Activated naive CD8-positive, alpha-beta T cell treated with anti-CD3 and anti-CD28 coated beads, Interleukin-2, amount 10 ng/mL, durations not matched to agents 7 days and 5 days (primary cell): ENCODE measurements around the gene FAM83C. TPM values are rescaled to one million over a fixed set of nuclear protein-coding genes. Genes with fewer than 3 reads are reported as not detected.

Experiments
- ATAC-seq: fragments of 150-1000 bp; cut with Tn5 transposase; one replicate; pipeline ENCODE4 v1.10.0; 2021; ENCODE audit warnings: low read depth, moderate library complexity
- POLR2A ChIA-PET: fragments of 350-600 bp; sonication (Branson Sonifier 250); formaldehyde crosslinking; loops from one replicate; lab custom pipeline; 2021; ENCODE audit warnings: antibody characterized with exemption; lab: Charles Lee
- DNase-seq: peaks from one replicate; pipeline ENCODE4 v3.0.0; 2021
- H3K27ac Mint-ChIP-seq: one replicate; pipeline ENCODE4 v1.8.0; 2022; ENCODE audit warnings: mild to moderate bottlenecking, mixed read lengths
- H3K27me3 Mint-ChIP-seq: one replicate; pipeline ENCODE4 v1.8.0; 2022; ENCODE audit warnings: mild to moderate bottlenecking, moderate library complexity, mixed read lengths
- H3K36me3 Mint-ChIP-seq: one replicate; pipeline ENCODE4 v1.8.0; 2021; ENCODE audit warnings: mild to moderate bottlenecking, mixed read lengths
- H3K4me1 Mint-ChIP-seq: one replicate; pipeline ENCODE4 v1.8.0; 2021; ENCODE audit warnings: mixed read lengths
- H3K4me3 Mint-ChIP-seq: one replicate; pipeline ENCODE4 v1.8.0; 2022; ENCODE audit warnings: mild to moderate bottlenecking, moderate library complexity, mixed read lengths
- H3K9me3 Mint-ChIP-seq: one replicate; pipeline ENCODE4 v1.8.0; 2021; ENCODE audit warnings: mixed read lengths
- total RNA-seq, 2 experiments: library from RNA; stranded (reverse); gene quantifications; one replicate each; pipeline ENCODE4 v1.2.3, GENCODE V29; 2021

Gene FAM83C
- total RNA-seq, 2 experiments from 2014 or later = not detected

GRCh38 chr20:35314816-35315631 lies 22.8 kb upstream of the FAM83C start:
- Mint-ChIP-seq H3K27ac (peak overlapping the region; percentile 80), H3K4me3 (peak overlapping the region; percentile 43), H3K27me3 (no peaks in the 10 kb centered on the region), H3K9me3 (no peaks in the 10 kb centered on the region), H3K4me1 (peaks cover 40% of the 10 kb centered on the region), H3K36me3 (peaks cover 13% of the 10 kb centered on the region)
- DNase-seq (no peak), ATAC-seq (peak; percentile 66)
- POLR2A ChIA-PET = interaction anchor here (0.6 kb wide), 1 partner anchor 135 kb away, joined by 3 read pairs; no protein-coding TSS in a partner anchor

- Mint-ChIP-seq H3K27ac (no peak overlapping the region), H3K4me1 (peaks cover 36% of the 10 kb centered on the region), H3K9me3 (no peaks in the 10 kb centered on the region), H3K36me3 (peaks cover 14% of the 10 kb centered on the region), H3K27me3 (no peaks in the 10 kb centered on the region), H3K4me3 (no peak overlapping the region)
- DNase-seq (no peak), ATAC-seq (no peak)
- POLR2A ChIA-PET = no interaction called here
Measured at GRCh38 chr20:35312318-35312717, 20.1 kb upstream of the FAM83C start.

- DNase-seq = no peak
- H3K27me3 Mint-ChIP-seq = no peaks in the 10 kb centered on the region
- H3K36me3 Mint-ChIP-seq = peaks cover 14% of the 10 kb centered on the region
- H3K27ac Mint-ChIP-seq = no peak overlapping the region
- H3K4me3 Mint-ChIP-seq = no peak overlapping the region
- ATAC-seq = no peak
- POLR2A ChIA-PET = no interaction called here
- peaks cover 38% of the 10 kb centered on the region for H3K4me1 Mint-ChIP-seq
- no peaks in the 10 kb centered on the region for H3K9me3 Mint-ChIP-seq
Measured at GRCh38 chr20:35311822-35312221, 19.6 kb upstream of the FAM83C start.

GRCh38 chr20:35311409-35311808 lies 19.2 kb upstream of the FAM83C start:
- peaks cover 14% of the 10 kb centered on the region for H3K36me3 Mint-ChIP-seq
- H3K27me3 Mint-ChIP-seq = no peaks in the 10 kb centered on the region
- peaks cover 41% of the 10 kb centered on the region for H3K4me1 Mint-ChIP-seq
- no peak overlapping the region for H3K4me3 Mint-ChIP-seq
- POLR2A ChIA-PET = interaction anchor here (0.7 kb wide), 1 partner anchor 9 kb away, joined by 5 read pairs; no protein-coding TSS in a partner anchor
- no peaks in the 10 kb centered on the region for H3K9me3 Mint-ChIP-seq
- no peak overlapping the region for H3K27ac Mint-ChIP-seq
- DNase-seq = no peak
- ATAC-seq = no peak

GRCh38 chr20:35307666-35308653 lies 15.7 kb upstream of the FAM83C start:
- Mint-ChIP-seq H3K4me1 (peaks cover 34% of the 10 kb centered on the region), H3K27me3 (no peaks in the 10 kb centered on the region), H3K9me3 (no peaks in the 10 kb centered on the region), H3K36me3 (peaks cover 6% of the 10 kb centered on the region), H3K27ac (no peak overlapping the region), H3K4me3 (no peak overlapping the region)
- POLR2A ChIA-PET = interaction anchor here (0.5 to 1.3 kb wide), 2 partner anchors 14 to 88 kb away, joined by 3 read pairs; no protein-coding TSS in a partner anchor
- DNase-seq (no peak), ATAC-seq (no peak)

GRCh38 chr20:35306931-35307517 lies 14.8 kb upstream of the FAM83C start:
- H3K36me3 Mint-ChIP-seq = peaks cover 3% of the 10 kb centered on the region
- peaks cover 26% of the 10 kb centered on the region for H3K4me1 Mint-ChIP-seq
- POLR2A ChIA-PET = no interaction called here
- ATAC-seq (peak; percentile 41), DNase-seq (no peak)
- no peaks in the 10 kb centered on the region for H3K27me3 Mint-ChIP-seq
- no peaks in the 10 kb centered on the region for H3K9me3 Mint-ChIP-seq
- no peak overlapping the region for H3K4me3 Mint-ChIP-seq
- peak overlapping the region; percentile 44 for H3K27ac Mint-ChIP-seq

- DNase-seq (no peak), ATAC-seq (peak; percentile 83)
- Mint-ChIP-seq H3K27me3 (no peaks in the 10 kb centered on the region), H3K4me3 (no peak overlapping the region), H3K4me1 (peaks cover 22% of the 10 kb centered on the region), H3K9me3 (no peaks in the 10 kb centered on the region), H3K36me3 (peaks cover 1% of the 10 kb centered on the region), H3K27ac (peak overlapping the region; percentile 71)
- POLR2A ChIA-PET = no interaction called here
Measured at GRCh38 chr20:35305682-35306556, 13.7 kb upstream of the FAM83C start.

- Mint-ChIP-seq H3K4me1 (peaks cover 22% of the 10 kb centered on the region), H3K36me3 (peaks cover 1% of the 10 kb centered on the region), H3K9me3 (no peaks in the 10 kb centered on the region), H3K27ac (peak overlapping the region; percentile 71), H3K27me3 (no peaks in the 10 kb centered on the region), H3K4me3 (no peak overlapping the region)
- ATAC-seq = no peak
- DNase-seq = no peak
- POLR2A ChIA-PET = no interaction called here
Measured at GRCh38 chr20:35304956-35305355, 12.7 kb upstream of the FAM83C start.

GRCh38 chr20:35303735-35304491 lies 11.7 kb upstream of the FAM83C start:
- Mint-ChIP-seq H3K27me3 (no peaks in the 10 kb centered on the region), H3K36me3 (peaks cover 1% of the 10 kb centered on the region), H3K27ac (peak overlapping the region; percentile 82), H3K4me1 (peaks cover 24% of the 10 kb centered on the region), H3K9me3 (no peaks in the 10 kb centered on the region), H3K4me3 (no peak overlapping the region)
- POLR2A ChIA-PET = interaction anchor here (0.5 to 1.3 kb wide), 3 partner anchors 11 to 152 kb away, joined by 3 to 4 read pairs (median 3); partner anchors contain the start of gene CEP250
- peak; percentile 77 for ATAC-seq
- peak; percentile 77 for DNase-seq

- no peak overlapping the region for H3K4me3 Mint-ChIP-seq
- DNase-seq = no peak
- H3K4me1 Mint-ChIP-seq = peaks cover 24% of the 10 kb centered on the region
- H3K27ac Mint-ChIP-seq = no peak overlapping the region
- H3K27me3 Mint-ChIP-seq = no peaks in the 10 kb centered on the region
- H3K9me3 Mint-ChIP-seq = no peaks in the 10 kb centered on the region
- POLR2A ChIA-PET = interaction anchor here (1.3 kb wide), 1 partner anchor 10 kb away, joined by 3 read pairs; no protein-coding TSS in a partner anchor
- ATAC-seq = no peak
- peaks cover 1% of the 10 kb centered on the region for H3K36me3 Mint-ChIP-seq
Measured at GRCh38 chr20:35303382-35303734, 11.1 kb upstream of the FAM83C start.

- no peaks in the 10 kb centered on the region for H3K9me3 Mint-ChIP-seq
- no peak overlapping the region for H3K27ac Mint-ChIP-seq
- peaks cover 24% of the 10 kb centered on the region for H3K4me1 Mint-ChIP-seq
- H3K27me3 Mint-ChIP-seq = no peaks in the 10 kb centered on the region
- peaks cover 1% of the 10 kb centered on the region for H3K36me3 Mint-ChIP-seq
- POLR2A ChIA-PET = interaction anchor here (0.6 to 1.3 kb wide), 3 partner anchors 8 to 18 kb away, joined by 3 to 5 read pairs (median 3); partner anchors contain the start of gene EIF6
- ATAC-seq (no peak), DNase-seq (no peak)
- H3K4me3 Mint-ChIP-seq = no peak overlapping the region
Measured at GRCh38 chr20:35302421-35303335, 10.5 kb upstream of the FAM83C start.
